Small intestine (tissue), 7 donors: Measurements from ENCODE around the gene ECSCR. TPM values are rescaled to one million over a fixed set of nuclear protein-coding genes. Genes with fewer than 3 reads are reported as not detected.
"Not testable (repeated sequence)": the region's sequence is repeated elsewhere in the genome, so short reads cannot be mapped to it uniquely, and the experiment has no call there.

Source experiments
- DNase-seq, 2 donors: peaks; one replicate each; pipeline versions ENCODE4 v3.0.0 to v3.0.0-alpha.2; 2013
- FAIRE-seq: peaks from 2 replicates; lab custom pipeline; 2012; peaks lifted over from hg19 to GRCh38; lab: Jason Lieb, UNC
- H3K27ac ChIP-seq, 3 donors: one replicate each; pipeline ENCODE4 v1.5.1; 2013; ENCODE audit warnings: low read length in 2 of 3, mild to moderate bottlenecking in 2 of 3, control low read depth in 1 of 3, inconsistent platforms in 1 of 3, low read depth in 1 of 3, moderate library complexity in 1 of 3
- H3K27me3 ChIP-seq, 3 donors: one replicate each; pipeline ENCODE4 v1.6.1; 2013; ENCODE audit warnings: low read length in 3 of 3, inconsistent platforms in 1 of 3; ENCODE audit not compliant: control insufficient read depth in 3 of 3, insufficient read depth in 3 of 3
- H3K36me3 ChIP-seq, 3 donors: one replicate each; pipeline ENCODE4 v1.6.1; 2013; ENCODE audit warnings: low read length in 3 of 3, inconsistent platforms in 1 of 3, low read depth in 1 of 3, mild to moderate bottlenecking in 1 of 3, moderate library complexity in 1 of 3; ENCODE audit not compliant: control insufficient read depth in 3 of 3, insufficient read depth in 2 of 3
- H3K4me1 ChIP-seq, 3 donors: one replicate each; pipeline ENCODE4 v1.6.1; 2013; ENCODE audit warnings: low read length in 2 of 3, inconsistent platforms in 1 of 3, low read depth in 1 of 3, mild to moderate bottlenecking in 1 of 3, moderate library complexity in 1 of 3; ENCODE audit not compliant: control insufficient read depth in 3 of 3, insufficient read depth in 2 of 3
- H3K4me3 ChIP-seq, 3 donors: one replicate each; pipeline ENCODE4 v1.5.1; 2013; ENCODE audit warnings: low read length in 3 of 3, control low read depth in 1 of 3, inconsistent platforms in 1 of 3, low read depth in 1 of 3, mild to moderate bottlenecking in 1 of 3, moderate library complexity in 1 of 3
- H3K9me3 ChIP-seq, 2 donors: one replicate each; pipeline ENCODE4 v1.6.1; 2013; ENCODE audit warnings: low read depth in 1 of 2, low read length in 1 of 2; ENCODE audit not compliant: control insufficient read depth in 2 of 2, insufficient read depth in 1 of 2
- WGBS, 3 donors: extraction: QIAGEN DNeasy Blood & Tissue Kit; methylation state at CpG; one replicate each; pipeline ENCODE4 v1.1.7; 2013; 5-methylcytosine and 5-hydroxymethylcytosine counted together
- polyA plus RNA-seq, 4 donors: library from polyadenylated mRNA; stranded (reverse) in 3 of 4; unstranded in 1 of 4; fragments of 200-250 nt in 3 of 4; fragments of 120-200 nt in 1 of 4; gene quantifications; one replicate each; pipeline versions ENCODE4 v1.2.1 to v1.2.3, GENCODE V29; 2013
- donor health status: healthy with polysubstance abuse.
- donor health status: control.
- donor health status: control.
- donor health status: Bipolar disorder and iron deficiency.
- donor health status: healthy.

Gene ECSCR
- polyA plus RNA-seq, 4 donors, result 1.6 to 47.6 (median 7.7) TPM

DNA sequence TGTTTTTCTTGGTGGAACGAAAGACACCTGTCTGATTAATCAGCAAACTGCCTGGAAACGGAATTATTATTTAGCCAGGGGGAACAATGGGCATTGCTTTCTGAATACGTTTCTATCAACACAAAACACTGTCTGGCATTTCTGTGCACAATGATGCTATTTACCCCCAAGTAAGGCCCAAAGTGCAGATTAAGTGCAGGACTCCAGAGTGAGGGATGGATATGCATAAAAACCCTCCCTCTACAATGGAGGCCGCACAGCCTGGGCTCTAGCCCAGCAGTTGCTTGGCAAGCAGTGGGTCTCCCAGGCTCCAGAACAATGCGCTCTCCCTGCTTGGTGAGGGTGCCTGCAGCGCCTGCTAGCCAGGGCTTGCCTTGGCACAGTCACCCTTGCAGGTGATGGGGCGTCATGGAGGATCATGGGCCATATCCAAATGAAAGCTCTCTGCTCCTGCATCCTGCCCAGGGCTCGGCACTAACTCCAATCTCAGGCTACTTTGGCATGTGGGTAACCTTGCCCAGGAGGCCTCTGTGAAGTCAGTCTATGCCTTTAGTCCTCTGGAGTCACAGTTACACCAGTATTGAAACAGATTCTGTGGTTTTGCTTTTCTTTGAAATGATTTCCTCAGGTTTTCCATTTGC, 47.2 kb downstream of the ECSCR start:
- no peaks in the 10 kb centered on the region for H3K9me3 ChIP-seq
- H3K27me3 ChIP-seq, result no peaks in the 10 kb centered on the region
- 61 to 70% (median 62%) methylated on average over 8 of the region's 8 CpGs for WGBS, 3 donors
- peaks cover 7 to 35% (median 15%) of the 10 kb centered on the region in 3 donors for H3K4me1 ChIP-seq
- peak overlapping the region; percentile 19 to 76 (median 56) for H3K27ac ChIP-seq
- DNase-seq (no peak), FAIRE-seq (no peak)
- H3K36me3 ChIP-seq, result peaks cover 0 to 9% (median 6%) of the 10 kb centered on the region in 3 donors
- H3K4me3 ChIP-seq, result no peak overlapping the region

DNA sequence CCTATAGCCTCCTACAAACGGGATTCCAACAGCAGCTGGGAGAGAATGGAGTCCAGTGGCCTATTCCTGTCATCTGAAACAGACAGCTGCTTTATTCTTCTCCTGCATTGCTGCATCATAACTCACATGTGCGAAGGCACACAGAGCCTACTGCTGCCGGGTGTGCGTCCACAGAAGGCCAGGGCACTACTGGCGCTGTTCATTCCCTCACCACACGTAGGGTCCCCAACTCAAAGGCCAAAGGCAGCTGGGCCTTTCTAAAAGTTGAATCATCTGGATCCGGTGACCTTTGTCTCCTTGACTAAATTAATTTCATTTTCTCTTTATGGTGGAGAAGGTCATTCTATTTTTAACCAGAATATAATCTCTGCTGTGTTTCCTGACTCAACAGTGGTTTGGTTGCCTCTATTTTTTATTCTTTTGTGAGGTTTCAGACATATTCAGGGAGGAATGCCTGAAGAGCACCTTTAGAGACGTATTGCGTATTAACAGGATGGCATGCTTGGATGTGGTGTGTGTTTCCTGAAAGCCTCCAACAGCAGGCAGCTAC, 47.9 kb downstream of the ECSCR start:
- 27 to 53% (median 47%) methylated on average over 9 of the region's 9 CpGs for WGBS, 3 donors
- peak overlapping the region; percentile 19 to 87 (median 76) for H3K27ac ChIP-seq
- DNase-seq (peak; percentile 47 to 85), FAIRE-seq (no peak)
- no peaks in the 10 kb centered on the region for H3K27me3 ChIP-seq
- H3K36me3 ChIP-seq, result peaks cover 0 to 9% (median 6%) of the 10 kb centered on the region in 3 donors
- H3K4me3 ChIP-seq, result no peak overlapping the region
- H3K4me1 ChIP-seq, result peaks cover 7 to 30% (median 13%) of the 10 kb centered on the region in 3 donors
- no peaks in the 10 kb centered on the region for H3K9me3 ChIP-seq

DNA sequence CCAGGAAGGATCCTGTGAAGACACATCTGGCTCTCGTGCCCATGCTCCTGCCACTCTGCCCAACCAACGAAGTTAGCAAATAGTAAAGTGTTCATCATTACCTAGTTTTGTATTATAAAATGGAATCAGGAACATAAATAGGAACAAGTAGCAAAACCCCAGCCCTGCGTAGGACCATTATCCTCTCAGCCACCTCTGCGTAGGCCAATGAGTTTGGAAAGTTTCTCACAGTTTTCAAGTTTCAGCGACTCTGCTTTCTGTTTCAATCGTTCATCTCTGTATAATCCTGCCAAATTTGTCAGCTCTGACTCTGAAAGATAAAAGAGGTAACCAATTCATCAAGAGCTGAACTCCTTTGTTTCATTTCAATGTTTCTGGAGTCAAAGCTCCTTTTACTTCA, 48.6 kb downstream of the ECSCR start:
- peak in 1 of 2 donors; percentile 19 for DNase-seq

DNA sequence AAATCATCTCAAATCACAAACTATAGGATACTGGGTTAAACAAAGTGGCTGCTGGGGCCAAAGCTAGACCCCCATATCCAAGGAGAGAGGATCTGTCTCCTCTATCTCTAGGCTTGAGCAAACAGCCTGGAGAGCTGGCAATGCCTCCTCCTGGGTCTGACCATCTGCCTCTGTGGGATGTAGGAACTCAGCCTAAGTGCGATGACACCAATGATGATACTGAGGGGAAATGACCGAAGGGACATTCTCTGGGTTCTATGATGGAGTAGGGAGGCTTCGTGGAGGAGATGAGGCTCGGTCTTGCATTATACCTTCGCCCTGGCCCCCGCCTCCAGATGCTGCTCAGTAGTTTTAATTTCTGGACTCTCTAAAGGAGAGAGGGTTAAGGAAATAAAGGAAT, 49.4 kb downstream of the ECSCR start:
- 93 to 99% (median 97%) methylated on average over 6 of the region's 6 CpGs for WGBS, 3 donors
- Histone ChIP-seq H3K27me3 (no peaks in the 10 kb centered on the region), H3K9me3 (no peaks in the 10 kb centered on the region), H3K36me3 (peaks cover 0 to 6% (median 2%) of the 10 kb centered on the region in 3 donors), H3K27ac (no peak overlapping the region), H3K4me1 (peaks cover 6 to 15% (median 13%) of the 10 kb centered on the region in 3 donors), H3K4me3 (no peak overlapping the region)
- DNase-seq (no peak), FAIRE-seq (no peak)

More for the DNA sequence above, 48.6 kb downstream of the ECSCR start:
- H3K27me3 ChIP-seq, result no peaks in the 10 kb centered on the region
- FAIRE-seq, result no peak
- H3K4me1 ChIP-seq, result peaks cover 6 to 23% (median 13%) of the 10 kb centered on the region in 3 donors
- H3K27ac ChIP-seq, result peak overlapping the region in 2 of 3 donors; percentile 18 to 62
- no peaks in the 10 kb centered on the region for H3K9me3 ChIP-seq
- H3K36me3 ChIP-seq, result peaks cover 0 to 6% (median 3%) of the 10 kb centered on the region in 3 donors
- no peak overlapping the region for H3K4me3 ChIP-seq
- whole genome bisulfite sequencing, 3 donors, result 41 to 68% (median 44%) methylated on average over 6 of the region's 6 CpGs

DNA sequence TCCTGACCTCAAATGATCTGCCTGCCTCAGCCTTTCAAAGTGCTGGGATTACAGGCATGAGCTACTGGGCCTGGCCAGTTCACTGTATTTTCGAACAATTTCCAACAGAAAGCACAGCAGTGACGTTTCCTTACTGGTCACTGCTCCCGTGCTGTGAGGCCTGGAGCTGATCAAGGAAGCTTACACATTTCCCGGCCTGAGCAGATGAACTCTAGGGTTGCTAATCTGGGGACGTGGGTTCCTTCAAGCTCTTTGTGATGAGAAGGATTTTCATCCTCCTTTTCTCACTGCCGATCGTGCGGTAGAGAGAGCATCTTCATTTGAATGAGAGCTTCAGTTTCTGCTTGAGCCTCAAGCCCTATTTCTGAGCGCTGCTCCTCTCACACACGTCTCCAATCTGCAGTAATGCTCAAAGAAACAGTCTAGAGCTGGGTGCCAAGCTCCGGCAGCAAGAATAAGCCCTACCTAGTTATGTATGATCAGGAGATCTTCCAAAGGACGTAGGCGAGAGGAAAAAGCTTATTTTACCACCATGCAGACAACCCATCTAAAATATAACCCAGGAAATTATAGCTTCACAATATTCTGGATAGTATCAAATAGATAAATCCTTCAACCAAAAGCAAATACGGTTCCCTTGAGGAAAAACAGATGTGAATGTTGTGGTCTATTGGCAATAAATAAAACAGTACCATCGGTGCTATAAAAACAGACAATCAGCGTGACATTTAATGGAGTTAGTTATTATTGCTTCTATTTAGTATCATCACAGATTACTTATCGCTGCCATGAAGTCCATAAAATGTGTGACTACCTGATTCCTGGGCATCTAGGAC, 51.3 kb downstream of the ECSCR start:
- H3K27me3 ChIP-seq, result no peaks in the 10 kb centered on the region
- 84 to 91% (median 89%) methylated on average over 17 of the region's 17 CpGs for WGBS, 3 donors
- no peak for DNase-seq
- peaks cover 3 to 30% (median 13%) of the 10 kb centered on the region in 3 donors for H3K4me1 ChIP-seq
- no peak for FAIRE-seq
- H3K9me3 ChIP-seq, result no peaks in the 10 kb centered on the region
- peaks cover 0 to 6% (median 0%) of the 10 kb centered on the region in 3 donors for H3K36me3 ChIP-seq
- no peak overlapping the region for H3K27ac ChIP-seq
- H3K4me3 ChIP-seq, result no peak overlapping the region

DNA sequence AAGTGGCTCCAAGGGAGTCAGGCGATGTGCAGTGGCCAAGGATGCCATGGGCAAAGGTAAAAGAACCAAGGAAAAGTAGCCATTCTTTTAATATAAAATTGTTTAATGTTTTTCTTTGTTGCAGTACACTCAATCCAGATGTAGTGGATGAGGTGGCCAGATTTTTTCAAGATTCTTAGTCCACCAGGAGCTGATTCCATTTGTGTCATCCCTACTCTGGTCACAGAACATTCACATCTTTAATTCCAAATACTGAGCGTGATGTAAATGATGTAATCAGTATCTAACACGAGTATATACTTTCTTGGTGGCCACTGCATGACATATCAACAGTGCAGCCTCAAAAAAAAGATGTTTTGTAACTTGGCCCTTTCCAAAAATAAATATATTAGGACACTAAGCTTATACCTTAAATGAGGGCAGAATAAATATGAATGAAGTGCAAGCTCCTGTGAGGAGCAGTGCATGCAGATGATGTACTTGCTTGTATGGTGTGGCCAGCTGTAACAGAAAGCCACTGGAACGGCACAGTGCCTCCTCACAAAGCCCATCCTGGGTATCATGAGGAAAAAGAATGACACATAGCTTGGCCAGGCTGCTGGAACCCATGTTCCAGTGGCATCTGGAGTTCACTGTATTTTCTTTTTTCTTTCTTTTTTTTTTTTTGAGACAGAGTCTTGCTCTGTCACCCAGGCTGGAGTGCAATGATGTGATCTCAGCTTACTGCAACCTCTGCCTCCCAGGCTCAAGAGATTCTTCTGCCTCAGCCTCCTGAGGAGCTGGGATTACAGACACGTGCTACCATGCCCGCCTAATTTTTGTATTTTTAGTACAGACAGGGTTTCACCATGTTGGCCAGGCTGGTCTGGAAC, 52.2 kb downstream of the ECSCR start:
- DNase-seq, result no peak
- WGBS, 3 donors, result 78 to 83% (median 81%) methylated on average over 6 of the region's 6 CpGs
- FAIRE-seq, result no peak
- Histone ChIP-seq H3K27ac (no peak overlapping the region), H3K4me1 (peaks cover 2 to 28% (median 10%) of the 10 kb centered on the region in 3 donors), H3K9me3 (no peaks in the 10 kb centered on the region), H3K27me3 (no peaks in the 10 kb centered on the region), H3K36me3 (peaks cover 0 to 6% (median 0%) of the 10 kb centered on the region in 3 donors), H3K4me3 (no peak overlapping the region)

DNA sequence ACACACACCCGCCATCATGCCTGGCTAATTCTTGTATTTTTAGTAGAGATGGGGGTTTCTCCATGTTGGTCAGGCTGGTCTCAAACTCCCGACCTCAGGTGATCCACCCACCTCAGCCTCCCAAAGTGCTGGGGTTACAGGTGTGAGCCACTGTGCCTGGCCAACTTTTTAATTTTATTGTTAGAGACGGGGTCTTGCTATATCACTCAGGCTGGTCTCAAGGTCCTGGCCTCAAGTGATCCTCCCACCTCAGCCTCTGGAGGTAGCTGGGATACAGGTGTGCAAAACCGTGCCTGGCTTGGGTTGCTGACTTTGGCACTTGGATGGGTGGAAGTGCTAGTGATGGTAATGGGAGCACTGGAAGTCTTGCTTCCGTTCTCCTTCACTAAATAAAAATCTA, 53.4 kb downstream of the ECSCR start:
- DNase-seq, H3K27ac ChIP-seq, H3K27me3 ChIP-seq, H3K9me3 ChIP-seq, H3K36me3 ChIP-seq, H3K4me3 ChIP-seq, FAIRE-seq: not testable (repeated sequence)
- 85 to 90% (median 89%) methylated on average over 5 of the region's 5 CpGs for WGBS, 3 donors
- H3K4me1 ChIP-seq, result peaks cover 0 to 25% (median 3%) of the 10 kb centered on the region in 3 donors
